Mononuclear cell (primary cell): ENCODE measurements around the gene ADTRP. TPM values are rescaled to one million over a fixed set of nuclear protein-coding genes. Genes with fewer than 3 reads are reported as not detected.
"Not testable (repeated sequence)": the region's sequence is repeated elsewhere in the genome, so short reads cannot be mapped to it uniquely, and the experiment has no call there.

Experiments
- H3K27me3 ChIP-seq: 2 replicates; pipeline ENCODE4 v1.6.0; 2011; ENCODE audit warnings: low read length, control low read depth; ENCODE audit not compliant: insufficient read depth
- H3K4me1 ChIP-seq: 2 replicates; pipeline ENCODE4 v1.5.1; 2011; ENCODE audit warnings: mild to moderate bottlenecking, low read length, control low read depth; ENCODE audit not compliant: insufficient read depth
- H3K4me3 ChIP-seq: 2 replicates; pipeline ENCODE4 v1.5.1; 2011; ENCODE audit warnings: mild to moderate bottlenecking, low read length, moderate library complexity
- H3K9me3 ChIP-seq: 2 replicates; pipeline ENCODE4 v1.5.1; 2011; ENCODE audit warnings: low read depth, mild to moderate bottlenecking, control low read depth, low read length
- total RNA-seq: library from RNA; depleted of rRNA; stranded (reverse); fragments of >200 nt; gene quantifications from one replicate; pipeline ENCODE4 v1.2.3, GENCODE V29; 2012

ADTRP gene
- total RNA-seq, 1 donor = 32.7 TPM

GRCh38 chr6:11701573-11701972 is 77.0 kb downstream of the ADTRP start:
- Histone ChIP-seq H3K4me1 (no peaks in the 10 kb centered on the region), H3K4me3 (no peak overlapping the region), H3K27me3 (no peaks in the 10 kb centered on the region), H3K9me3 (no peaks in the 10 kb centered on the region)

GRCh38 chr6:11700118-11700718 is 78.4 kb downstream of the ADTRP start:
- Histone ChIP-seq H3K4me3 (no peak overlapping the region), H3K27me3 (no peaks in the 10 kb centered on the region), H3K4me1 (no peaks in the 10 kb centered on the region), H3K9me3 (no peaks in the 10 kb centered on the region)

- Histone ChIP-seq H3K27me3 (no peaks in the 10 kb centered on the region), H3K4me3 (no peak overlapping the region), H3K9me3 (no peaks in the 10 kb centered on the region), H3K4me1 (no peaks in the 10 kb centered on the region)
These were observed 79.0 kb downstream of the ADTRP start for GRCh38 chr6:11699576-11699975.

GRCh38 chr6:11692451-11693376 is 85.9 kb downstream of the ADTRP start:
- no peaks in the 10 kb centered on the region for H3K4me1 ChIP-seq
- H3K9me3 ChIP-seq = no peaks in the 10 kb centered on the region
- no peak overlapping the region for H3K4me3 ChIP-seq
- H3K27me3 ChIP-seq = no peaks in the 10 kb centered on the region

- no peak overlapping the region for H3K4me3 ChIP-seq
- no peaks in the 10 kb centered on the region for H3K4me1 ChIP-seq
- H3K27me3 ChIP-seq = no peaks in the 10 kb centered on the region
- no peaks in the 10 kb centered on the region for H3K9me3 ChIP-seq
These were observed 88.8 kb downstream of the ADTRP start for GRCh38 chr6:11689847-11690246.

- H3K4me1 ChIP-seq, H3K9me3 ChIP-seq, H3K27me3 ChIP-seq, H3K4me3 ChIP-seq: not testable (repeated sequence)
These were observed 89.2 kb downstream of the ADTRP start for GRCh38 chr6:11689400-11689799.

GRCh38 chr6:11688425-11688709 is 90.2 kb downstream of the ADTRP start:
- Histone ChIP-seq H3K4me3 (no peak overlapping the region), H3K9me3 (no peaks in the 10 kb centered on the region), H3K4me1 (no peaks in the 10 kb centered on the region), H3K27me3 (no peaks in the 10 kb centered on the region)

- no peak overlapping the region for H3K4me3 ChIP-seq
- H3K4me1 ChIP-seq = no peaks in the 10 kb centered on the region
- H3K27me3 ChIP-seq = no peaks in the 10 kb centered on the region
- no peaks in the 10 kb centered on the region for H3K9me3 ChIP-seq
These were observed 93.0 kb downstream of the ADTRP start for GRCh38 chr6:11685481-11686093.

- Histone ChIP-seq H3K4me1 (no peaks in the 10 kb centered on the region), H3K9me3 (no peaks in the 10 kb centered on the region), H3K27me3 (no peaks in the 10 kb centered on the region), H3K4me3 (no peak overlapping the region)
These were observed 93.6 kb downstream of the ADTRP start for GRCh38 chr6:11684901-11685480.

GRCh38 chr6:11683871-11684270 is 94.7 kb downstream of the ADTRP start:
- Histone ChIP-seq H3K4me3 (no peak overlapping the region), H3K4me1 (no peaks in the 10 kb centered on the region), H3K9me3 (no peaks in the 10 kb centered on the region), H3K27me3 (no peaks in the 10 kb centered on the region)

GRCh38 chr6:11682561-11682975 is 96.0 kb downstream of the ADTRP start:
- no peaks in the 10 kb centered on the region for H3K4me1 ChIP-seq
- no peak overlapping the region for H3K4me3 ChIP-seq
- H3K27me3 ChIP-seq = no peaks in the 10 kb centered on the region
- H3K9me3 ChIP-seq = no peaks in the 10 kb centered on the region

- Histone ChIP-seq H3K9me3 (no peaks in the 10 kb centered on the region), H3K4me1 (no peaks in the 10 kb centered on the region), H3K27me3 (no peaks in the 10 kb centered on the region), H3K4me3 (no peak overlapping the region)
These were observed 96.8 kb downstream of the ADTRP start for GRCh38 chr6:11681770-11682169.

GRCh38 chr6:11681357-11681756 is 97.2 kb downstream of the ADTRP start:
- Histone ChIP-seq H3K4me3 (no peak overlapping the region), H3K9me3 (no peaks in the 10 kb centered on the region), H3K4me1 (no peaks in the 10 kb centered on the region), H3K27me3 (no peaks in the 10 kb centered on the region)

- H3K9me3 ChIP-seq, H3K27me3 ChIP-seq, H3K4me3 ChIP-seq: not testable (repeated sequence)
These were observed 98.1 kb downstream of the ADTRP start for GRCh38 chr6:11680479-11680878.

GRCh38 chr6:11679099-11679498 is 99.5 kb downstream of the ADTRP start:
- no peaks in the 10 kb centered on the region for H3K4me1 ChIP-seq
- no peaks in the 10 kb centered on the region for H3K27me3 ChIP-seq
- H3K4me3 ChIP-seq = no peak overlapping the region

More at GRCh38 chr6:11680479-11680878, 98.1 kb downstream of the ADTRP start:
- H3K4me1 ChIP-seq = not testable (repeated sequence)

More at GRCh38 chr6:11679099-11679498, 99.5 kb downstream of the ADTRP start:
- no peaks in the 10 kb centered on the region for H3K9me3 ChIP-seq
